GM19351 (cell line): ENCODE results near the gene MID1.

Experiments used
- ATAC-seq: cut with Tn5 transposase; IDR thresholded peaks from one replicate; pipeline ENCODE4 v1.9.1; 2021; ENCODE audit warnings: mild to moderate bottlenecking, moderate library complexity; ENCODE audit not compliant: unreplicated experiment

MID1 gene

GRCh38 chrX:10502961-10503360 is 117.4 kb downstream of the MID1 start:
- no peak for ATAC-seq

GRCh38 chrX:10501611-10502010 is 118.8 kb downstream of the MID1 start:
- no peak for ATAC-seq

- no peak for ATAC-seq
Observed at GRCh38 chrX:10496345-10496965, 123.9 kb downstream of the MID1 start.

- no peak for ATAC-seq
Observed at GRCh38 chrX:10495677-10496076, 124.7 kb downstream of the MID1 start.

GRCh38 chrX:10492250-10492649 is 128.1 kb downstream of the MID1 start:
- no peak for ATAC-seq

GRCh38 chrX:10486373-10486772 is 134.0 kb downstream of the MID1 start:
- ATAC-seq: no peak

GRCh38 chrX:10485326-10485725 is 135.1 kb downstream of the MID1 start:
- ATAC-seq: no peak

- ATAC-seq: no peak
Observed at GRCh38 chrX:10484683-10485247, 135.6 kb downstream of the MID1 start.

GRCh38 chrX:10483191-10483831 is 137.1 kb downstream of the MID1 start:
- no peak for ATAC-seq

- no peak for ATAC-seq
Observed at GRCh38 chrX:10482708-10483107, 137.7 kb downstream of the MID1 start.

GRCh38 chrX:10482261-10482660 is 138.1 kb downstream of the MID1 start:
- ATAC-seq: peak; percentile 93

GRCh38 chrX:10480861-10481260 is 139.5 kb downstream of the MID1 start:
- no peak for ATAC-seq

- no peak for ATAC-seq
Observed at GRCh38 chrX:10479508-10479907, 140.9 kb downstream of the MID1 start.

- ATAC-seq: no peak
Observed at GRCh38 chrX:10477525-10477924, 142.9 kb downstream of the MID1 start.

GRCh38 chrX:10474913-10475568 is 145.3 kb downstream of the MID1 start:
- ATAC-seq: no peak

- ATAC-seq: no peak
Observed at GRCh38 chrX:10474510-10474909, 145.9 kb downstream of the MID1 start.

- ATAC-seq: no peak
Observed at GRCh38 chrX:10471418-10471817, 149.0 kb downstream of the MID1 start.

GRCh38 chrX:10470009-10470408 is 150.4 kb downstream of the MID1 start:
- ATAC-seq: no peak

GRCh38 chrX:10467793-10468192 is 152.6 kb downstream of the MID1 start:
- ATAC-seq: no peak

GRCh38 chrX:10465254-10465653 is 155.1 kb downstream of the MID1 start:
- no peak for ATAC-seq

- ATAC-seq: no peak
Observed at GRCh38 chrX:10457092-10457491, 163.3 kb downstream of the MID1 start.

- ATAC-seq: no peak
Observed at GRCh38 chrX:10453945-10454344, 166.4 kb downstream of the MID1 start.
